ENCODE results near the gene AFF3.

- TF ChIP-seq CTCF (IDR thresholded peaks at IDR 0.05; ENCODE audit: poor library complexity) = no peak
- no peak for TF ChIP-seq EZH2 (IDR thresholded peaks at IDR 0.05; ENCODE audit: borderline replicate concordance)
Observed at GRCh38 chr2:99611786-99612185, 530.6 kb downstream of the AFF3 start.

Measured in hepatocyte (in vitro differentiated cells).